GM19238 (cell line): Measurements from ENCODE around the gene PRM3.
A peak's percentile ranks its signal among the peaks of the same experiment; 100 is the strongest.

Experiments used
- DNase-seq: peaks from one replicate; pipeline ENCODE4 v3.0.0; 2011; ENCODE audit warnings: low spot score; ENCODE audit not compliant: insufficient read length

The PRM3 gene

DNA sequence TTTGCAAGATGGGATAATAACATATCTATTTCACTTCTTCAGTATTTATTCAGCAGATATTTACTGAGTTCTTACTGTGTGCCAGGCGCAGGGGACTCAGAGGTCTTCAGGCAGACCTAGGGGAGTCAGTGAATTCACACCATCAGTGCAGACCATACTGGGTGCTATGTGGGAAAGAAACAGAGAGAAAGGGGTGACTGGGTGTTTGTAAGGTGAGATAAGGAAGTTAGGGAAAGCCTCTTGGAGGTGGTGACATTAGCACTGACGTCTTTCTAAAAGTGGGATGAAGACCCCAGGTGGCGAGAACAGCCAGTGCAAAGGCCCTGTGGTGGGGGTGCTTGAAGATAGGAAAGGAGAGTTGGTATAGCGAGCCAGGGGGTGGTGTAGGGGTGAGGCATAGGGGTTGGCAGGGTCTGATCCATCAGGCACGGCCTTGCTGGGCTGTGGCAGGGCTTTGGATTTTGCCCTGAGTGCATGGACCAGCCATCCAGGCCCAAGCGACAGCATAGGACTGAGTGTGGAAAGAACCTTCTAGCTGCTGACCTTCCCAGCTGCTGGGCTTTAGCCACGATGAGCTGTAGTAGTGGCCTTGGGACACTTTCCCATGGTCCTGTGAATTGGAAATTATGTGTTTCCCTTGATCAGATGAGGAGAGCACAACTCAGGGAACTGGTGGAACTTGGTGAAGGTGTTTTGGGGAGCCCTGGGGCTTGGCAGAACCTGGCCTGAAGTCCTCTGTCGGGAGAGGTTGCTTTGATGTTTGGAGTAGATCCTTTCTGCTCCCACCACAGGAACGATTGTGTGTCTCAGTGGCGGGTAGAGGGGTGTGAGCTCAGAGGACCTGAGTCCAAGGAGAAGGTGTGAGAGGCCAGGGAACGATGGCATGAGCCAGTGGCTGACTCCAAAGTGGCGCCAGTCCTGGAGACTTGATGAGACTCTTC is 13.5 kb downstream of the PRM3 start:
- DNase-seq, result no peak

DNA sequence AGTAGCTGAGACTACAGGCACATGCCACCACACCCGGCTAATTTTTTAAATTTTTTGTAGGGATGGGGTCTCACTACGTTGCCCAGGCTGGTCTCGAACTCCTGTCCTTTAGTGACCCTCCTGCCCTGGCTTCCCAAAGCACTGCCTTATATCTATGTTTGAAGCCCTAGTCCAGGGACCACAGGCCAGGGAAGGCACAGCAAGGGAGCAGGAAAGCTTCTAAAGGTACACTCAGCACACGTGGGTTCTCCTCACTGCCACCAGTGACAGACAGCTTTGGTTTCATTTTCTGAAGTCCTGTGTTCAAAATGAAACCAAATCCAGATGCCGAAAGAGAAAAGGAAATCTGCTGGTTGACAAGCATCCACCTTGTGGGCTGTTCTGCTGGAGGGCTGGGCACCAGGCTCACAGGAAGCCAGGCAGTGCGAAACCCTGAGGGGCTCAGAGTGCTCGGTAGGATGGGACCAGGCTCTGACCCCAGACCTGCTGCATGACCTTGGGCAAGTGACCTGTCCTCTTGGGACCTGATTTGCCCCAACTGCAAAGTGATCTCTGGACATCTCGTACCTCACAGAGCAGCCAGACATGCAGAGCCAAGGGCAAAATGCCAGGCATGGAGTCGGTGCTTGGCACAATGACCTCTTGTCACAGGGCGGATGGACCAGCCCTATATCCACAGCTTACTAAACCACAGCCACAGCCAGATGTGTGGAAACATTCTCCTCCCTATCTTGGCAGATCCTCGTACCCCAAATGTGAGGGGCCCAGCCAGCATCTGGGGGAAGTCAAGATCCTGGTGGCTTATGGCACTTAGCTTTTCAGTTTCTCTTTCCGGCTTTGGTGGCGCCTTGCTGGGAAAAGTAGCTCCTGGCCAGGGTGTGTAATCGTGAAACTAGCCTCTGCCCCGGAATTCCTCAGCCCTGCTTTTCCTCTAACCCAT is 14.6 kb downstream of the PRM3 start:
- peak; percentile 71 for DNase-seq

DNA sequence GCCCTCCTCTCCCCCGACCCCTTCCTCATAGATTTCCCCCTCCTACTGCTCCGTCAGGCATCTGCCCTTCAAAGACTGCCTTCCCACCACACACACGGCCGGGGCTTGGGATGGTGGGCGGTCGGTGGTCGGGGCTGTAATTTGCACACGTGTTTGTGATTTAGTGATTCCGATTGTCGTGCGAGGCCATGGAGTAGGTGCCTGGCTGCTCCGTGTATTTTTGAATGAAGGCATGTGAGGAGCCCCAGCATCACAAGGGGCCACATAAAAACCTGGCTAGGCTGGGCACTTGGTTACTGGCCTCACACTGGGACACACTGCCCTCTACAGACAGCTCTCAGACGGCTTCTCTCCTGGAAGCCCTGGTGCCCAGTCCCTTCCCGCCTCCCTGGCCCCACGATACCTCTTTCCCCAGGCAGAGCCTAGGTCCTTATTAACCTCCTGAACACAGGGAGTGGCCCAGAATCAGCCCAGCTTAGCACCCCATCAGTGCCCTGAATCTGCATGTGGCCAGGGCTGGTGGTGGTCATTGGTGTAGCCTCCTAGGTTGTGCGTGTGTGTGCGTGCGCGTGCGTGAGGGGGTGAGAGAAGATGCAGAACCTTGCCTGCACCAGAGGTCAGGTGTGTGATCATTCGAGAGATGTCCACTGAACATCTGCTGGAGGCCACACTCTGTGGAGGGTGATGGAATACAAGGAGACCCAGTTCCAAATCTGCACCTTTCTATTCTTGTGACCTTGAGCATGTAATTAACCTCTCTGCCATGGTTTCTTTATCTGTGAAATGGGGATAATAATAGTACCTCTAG is 16.1 kb downstream of the PRM3 start:
- no peak for DNase-seq

- DNase-seq, result no peak
Measured at GRCh38 chr16:11256661-11257130, 16.7 kb downstream of the PRM3 start.

DNA sequence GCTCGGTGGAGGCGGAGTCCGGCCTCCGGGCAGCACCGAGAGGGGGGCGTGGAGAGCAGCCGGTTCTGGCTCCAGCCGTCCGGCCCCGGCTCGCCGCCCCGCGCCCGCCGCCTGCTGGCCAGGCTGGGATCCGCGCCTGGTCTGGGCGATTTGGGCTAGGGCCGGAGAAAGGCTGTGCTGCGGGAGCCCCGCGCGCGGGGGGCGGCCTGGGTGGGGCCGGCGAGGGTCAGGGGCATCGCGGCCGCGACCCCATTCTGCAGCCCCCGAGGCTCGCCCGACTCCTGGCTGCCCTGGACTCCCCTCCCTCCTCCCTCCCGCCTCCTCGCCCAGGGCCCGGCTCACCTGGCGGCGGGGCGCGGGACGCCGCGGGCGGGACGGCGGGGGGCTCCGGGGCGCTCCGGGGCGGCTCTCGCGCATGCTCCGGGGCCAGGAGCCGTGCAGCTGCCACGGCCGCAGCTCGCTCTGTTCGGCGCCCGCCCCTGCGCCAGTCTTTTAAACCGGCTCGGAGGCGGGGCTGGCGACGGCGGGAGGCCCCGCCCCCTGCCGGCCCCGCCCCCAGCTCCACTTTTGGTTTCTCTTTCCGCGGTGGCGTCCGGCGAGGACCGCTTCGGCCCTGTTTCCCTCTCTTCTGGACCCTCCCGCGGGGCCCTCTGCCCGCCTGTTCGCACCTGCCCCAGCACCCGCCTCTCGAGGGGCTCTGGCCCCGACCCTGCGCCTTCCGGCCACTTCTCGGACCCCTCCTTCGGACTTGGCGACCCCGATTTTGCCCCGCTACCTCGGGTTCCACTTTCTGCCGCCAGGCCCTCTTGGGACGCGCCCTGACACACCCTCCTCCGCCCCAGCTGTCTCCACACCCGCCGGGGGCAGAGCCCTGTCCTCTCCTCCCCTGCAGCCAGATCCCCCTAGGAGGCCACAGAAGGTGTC is 17.4 kb downstream of the PRM3 start, which contains the start of gene SOCS1:
TSS of gene SOCS1 (minus strand) at position 468 of the 924 bp plus-strand sequence. CDS start 726 bp downstream, outside the sequence.
- DNase-seq, result peak; percentile 88

- DNase-seq, result peak; percentile 61
Measured at GRCh38 chr16:11254913-11255736, 18.3 kb downstream of the PRM3 start.

DNA sequence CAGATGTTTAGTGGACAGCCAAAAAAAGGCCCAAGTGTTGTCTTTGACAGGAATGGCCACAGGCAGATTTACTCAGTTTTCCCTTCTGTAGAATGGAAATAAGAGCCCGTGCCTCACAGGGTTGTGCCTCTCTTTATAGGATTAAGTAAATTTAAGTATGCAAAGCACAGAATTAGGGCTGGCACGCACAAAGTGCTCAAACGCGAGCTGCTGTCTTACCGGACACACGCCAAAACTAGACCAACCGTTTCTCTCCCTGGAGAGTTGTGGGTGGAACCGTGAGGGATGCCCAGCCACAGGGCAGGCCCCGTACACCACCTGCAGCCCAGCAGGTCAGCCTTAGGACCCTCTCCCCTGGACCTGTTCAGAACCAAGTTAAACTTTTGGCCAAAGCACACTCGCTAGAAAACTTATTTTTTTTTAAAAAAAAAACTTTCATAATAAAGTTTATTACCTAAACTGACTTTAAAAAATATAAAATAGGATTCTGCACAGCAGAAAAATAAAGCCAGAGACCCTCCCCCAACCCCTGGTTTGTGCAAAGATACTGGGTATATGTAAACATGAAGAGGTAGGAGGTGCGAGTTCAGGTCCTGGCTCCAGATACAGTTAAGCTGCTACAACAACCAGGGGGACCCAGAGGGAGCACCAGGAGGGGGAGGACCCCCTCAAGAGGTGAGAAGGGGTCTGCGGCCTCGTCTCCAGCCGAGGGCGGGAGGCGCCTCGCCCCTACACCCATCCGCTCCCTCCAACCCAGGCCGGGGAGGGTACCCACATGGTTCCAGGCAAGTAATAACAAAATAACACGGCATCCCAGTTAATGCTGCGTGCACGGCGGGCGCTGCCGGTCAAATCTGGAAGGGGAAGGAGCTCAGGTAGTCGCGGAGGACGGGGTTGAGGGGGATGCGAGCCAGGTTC is 19.2 kb downstream of the PRM3 start:
- no peak for DNase-seq

GRCh38 chr16:11253009-11253994 is 20.1 kb downstream of the PRM3 start:
- DNase-seq, result no peak

DNA sequence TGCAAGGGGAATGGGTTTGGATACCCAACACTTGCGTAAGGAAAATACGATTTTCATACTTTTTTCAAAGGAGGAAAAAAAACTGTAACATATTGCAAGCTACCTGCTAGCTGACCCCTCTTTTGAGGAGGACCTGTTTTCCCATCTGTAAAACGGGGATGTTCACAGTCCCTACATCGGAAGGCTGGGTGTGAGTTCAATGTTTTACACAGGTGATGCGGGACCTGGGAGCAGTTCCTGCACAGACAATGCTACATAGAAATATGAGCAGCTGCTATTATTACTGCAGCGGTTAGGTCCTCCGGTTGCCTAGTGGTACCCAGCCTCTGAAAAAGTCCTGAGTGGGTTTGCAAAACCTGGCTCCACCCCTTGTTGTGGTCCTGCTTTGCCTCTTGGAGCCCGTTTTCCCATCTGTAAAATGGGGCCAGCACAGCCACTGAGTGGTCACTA is 20.9 kb downstream of the PRM3 start:
- no peak for DNase-seq

DNA sequence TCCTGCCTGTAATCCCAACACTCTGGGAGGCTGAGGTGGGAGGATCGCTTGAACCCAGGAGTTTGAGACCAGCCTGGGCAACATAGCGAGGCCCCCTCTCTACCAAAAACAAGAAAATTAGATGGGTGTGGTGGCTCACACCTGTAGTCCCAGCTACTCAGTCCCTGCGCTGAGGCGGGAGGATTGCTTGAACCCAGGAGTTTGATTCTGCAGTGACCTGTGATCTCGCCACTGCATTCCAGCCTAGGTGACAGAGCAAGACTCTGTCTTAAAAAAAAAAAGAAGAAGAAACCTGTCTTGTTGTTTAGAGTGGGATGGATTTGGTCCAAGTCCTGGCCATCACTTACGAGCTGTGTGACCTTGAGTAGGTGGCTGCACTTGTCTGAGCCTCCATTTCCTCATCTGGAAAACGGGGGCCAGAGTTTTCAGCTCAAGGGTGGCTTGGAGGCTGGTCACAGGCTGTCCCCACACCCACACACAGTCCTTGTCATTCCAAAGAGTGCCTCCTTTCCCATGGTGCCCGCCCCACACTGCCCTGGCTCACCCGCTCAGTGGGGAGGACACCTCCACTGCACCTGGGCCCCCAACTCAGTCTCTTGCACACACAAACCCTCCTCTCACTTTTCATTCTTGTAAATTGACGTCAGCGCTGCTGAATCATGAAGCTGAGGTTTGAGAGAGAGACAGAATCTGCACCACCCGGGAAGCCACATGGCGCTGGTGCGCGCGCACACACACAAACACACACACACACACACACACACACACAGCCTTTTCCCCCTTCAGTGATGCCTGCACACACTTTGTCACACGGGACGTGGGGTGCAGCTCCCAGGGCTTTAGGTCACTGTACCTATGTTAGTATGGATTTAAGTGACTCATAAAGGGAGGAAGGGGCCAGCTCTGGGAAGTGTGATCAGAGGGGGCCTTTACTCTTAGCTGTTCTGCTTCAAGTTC is 21.6 kb downstream of the PRM3 start:
- DNase-seq, result no peak

- no peak for DNase-seq
Measured at GRCh38 chr16:11250786-11251524, 22.5 kb downstream of the PRM3 start.

GRCh38 chr16:11250091-11250785 is 23.2 kb downstream of the PRM3 start:
- DNase-seq, result no peak

- DNase-seq, result no peak
Measured at GRCh38 chr16:11249233-11250061, 24.0 kb downstream of the PRM3 start.
